Colonic mucosa (tissue), 4 donors: ENCODE measurements around the gene GPR89A. TPM values are rescaled to one million over a fixed set of nuclear protein-coding genes. Genes with fewer than 3 reads are reported as not detected.

Experiments
- DNase-seq: peaks from one replicate; pipeline ENCODE4 v3.0.0-alpha.2; 2020
- H3K27ac ChIP-seq: fragments of 200-600 bp; one replicate; pipeline ENCODE4 v1.8.0; 2021
- H3K27me3 ChIP-seq: fragments of 200-600 bp; one replicate; pipeline ENCODE4 v1.8.0; 2021
- H3K36me3 ChIP-seq: fragments of 200-600 bp; one replicate; pipeline ENCODE4 v1.8.0; 2021
- H3K4me1 ChIP-seq: fragments of 200-600 bp; one replicate; pipeline ENCODE4 v1.8.0; 2021; ENCODE audit warnings: mild to moderate bottlenecking
- H3K4me3 ChIP-seq: fragments of 200-600 bp; one replicate; pipeline ENCODE4 v1.8.0; 2021
- H3K9ac ChIP-seq, 2 donors: one replicate each; pipeline ENCODE4 v1.7.0; 2013; ENCODE audit warnings: control low read depth in 2 of 2, low read depth in 2 of 2, low read length in 2 of 2
- H3K9me3 ChIP-seq: fragments of 200-600 bp; one replicate; pipeline ENCODE4 v1.8.0; 2021
- intact Hi-C: fragments of 100-400 bp; cut with DNase I; formaldehyde crosslinking; loops from one replicate; pipeline ENCODE4 v1.14.1; 2022
- total RNA-seq, 2 donors: library from RNA; stranded (reverse); fragmentation: NEBNext Ultra II Directional in 1 of 2; extraction: Animal tissue kit (Norgen Biotek cat#: 25700) in 1 of 2; gene quantifications; one replicate each; pipeline ENCODE4 v1.2.1, GENCODE V29; 2021
- TF ChIP-seq, protein P1 (sequence below): fragments of 200-600 bp; IDR thresholded peaks from one replicate; pipeline ENCODE4 v1.8.0; 2022; ENCODE audit warnings: antibody characterized with exemption, mild to moderate bottlenecking
- donor health status: healthy.
- donor health status: DM: no; HTN: no; CAD: no.
- donor health status: DM: no; HTN: no; CAD: no.

GPR89A gene
- total RNA-seq, 2 donors from 2014 or later = 14.8 to 16.7 TPM

DNA sequence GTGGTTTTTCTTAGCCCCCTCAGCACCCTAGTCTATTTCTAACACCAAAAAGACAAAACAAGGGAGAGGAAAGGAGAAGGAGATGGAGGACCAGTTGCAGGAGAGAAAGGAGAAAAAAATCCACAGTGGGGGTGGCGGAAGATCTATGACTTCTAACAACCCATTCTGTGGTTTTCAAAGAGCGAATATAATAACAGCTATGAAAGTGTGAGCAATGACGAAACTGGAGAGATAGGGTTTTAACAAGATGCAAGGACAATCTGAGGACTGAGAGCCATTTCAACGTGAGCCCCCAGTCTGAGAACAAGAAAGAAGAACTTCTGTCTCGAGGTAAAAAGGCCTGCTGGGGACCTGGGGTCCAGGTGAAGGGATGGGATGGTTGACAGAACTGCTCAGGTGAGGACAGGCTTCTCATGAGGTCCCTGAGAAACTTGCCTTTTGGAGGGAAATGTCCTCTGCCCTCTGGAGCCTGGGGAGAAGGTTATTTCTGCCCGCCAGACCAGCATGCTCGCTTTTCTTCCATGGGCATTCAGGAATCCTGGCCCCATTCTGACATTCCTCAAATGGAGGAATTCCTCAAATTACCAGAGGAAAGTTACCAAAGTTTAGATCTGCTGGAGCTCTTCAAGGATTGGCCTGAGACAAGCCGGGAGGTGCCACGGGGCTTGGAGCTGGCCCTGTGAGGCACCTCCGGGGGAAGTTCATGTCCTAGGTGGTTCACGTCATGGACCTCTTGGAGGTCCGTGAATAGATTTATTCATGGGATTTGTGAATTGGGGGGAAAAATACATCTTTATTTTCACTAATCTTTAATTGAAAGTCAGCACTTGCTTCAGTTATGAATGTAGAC is 111.7 kb downstream of the GPR89A start, which contains the start of gene CD160:
Gene CD160 (plus strand): TSS at position 270 of the 850 bp plus-strand sequence. CDS start 8,829 bp downstream, outside the sequence.
- Histone ChIP-seq H3K27ac (no peak within 1 kb of the TSS), H3K9ac (no peak within 1 kb of the TSS), H3K9me3 (no peaks in the 10 kb centered on the region), H3K27me3 (no peaks in the 10 kb centered on the region), H3K36me3 (no peaks in the 10 kb centered on the region), H3K4me3 (no peak within 1 kb of the TSS), H3K4me1 (peaks cover 4% of the 10 kb centered on the region)
- TF ChIP-seq, protein P1, sequence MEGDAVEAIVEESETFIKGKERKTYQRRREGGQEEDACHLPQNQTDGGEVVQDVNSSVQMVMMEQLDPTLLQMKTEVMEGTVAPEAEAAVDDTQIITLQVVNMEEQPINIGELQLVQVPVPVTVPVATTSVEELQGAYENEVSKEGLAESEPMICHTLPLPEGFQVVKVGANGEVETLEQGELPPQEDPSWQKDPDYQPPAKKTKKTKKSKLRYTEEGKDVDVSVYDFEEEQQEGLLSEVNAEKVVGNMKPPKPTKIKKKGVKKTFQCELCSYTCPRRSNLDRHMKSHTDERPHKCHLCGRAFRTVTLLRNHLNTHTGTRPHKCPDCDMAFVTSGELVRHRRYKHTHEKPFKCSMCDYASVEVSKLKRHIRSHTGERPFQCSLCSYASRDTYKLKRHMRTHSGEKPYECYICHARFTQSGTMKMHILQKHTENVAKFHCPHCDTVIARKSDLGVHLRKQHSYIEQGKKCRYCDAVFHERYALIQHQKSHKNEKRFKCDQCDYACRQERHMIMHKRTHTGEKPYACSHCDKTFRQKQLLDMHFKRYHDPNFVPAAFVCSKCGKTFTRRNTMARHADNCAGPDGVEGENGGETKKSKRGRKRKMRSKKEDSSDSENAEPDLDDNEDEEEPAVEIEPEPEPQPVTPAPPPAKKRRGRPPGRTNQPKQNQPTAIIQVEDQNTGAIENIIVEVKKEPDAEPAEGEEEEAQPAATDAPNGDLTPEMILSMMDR = no peak
- intact Hi-C loops = loop anchor here (10.0 kb wide), 1 partner anchor 125 kb away; no protein-coding TSS in a partner anchor
- no peak for DNase-seq

Other genes with a start within 250 kb of the GPR89A start
- 1 to 10 TPM; 2.1 to 3.3 TPM for gene NBPF20, start 182.4 kb upstream of the GPR89A start, total RNA-seq
- under 1 TPM; 0.64 to 0.98 TPM for gene PDZK1, start 99.4 kb downstream of the GPR89A start, total RNA-seq
- under 1 TPM; 0.25 to 0.61 TPM for gene CD160, start 111.5 kb downstream of the GPR89A start, total RNA-seq
- 1 to 10 TPM; 6.4 to 6.9 TPM for gene RNF115, start 216.1 kb downstream of the GPR89A start, total RNA-seq
- 10 to 100 TPM; 17.2 to 18.8 TPM for gene POLR3C, start 216.2 kb downstream of the GPR89A start, total RNA-seq
- under 1 TPM; 0.69 to 0.82 TPM for gene NUDT17, start 237.6 kb downstream of the GPR89A start, total RNA-seq